Measurements from ENCODE around the gene TBCC. TPM values are rescaled to one million over a fixed set of nuclear protein-coding genes. Genes with fewer than 3 reads are reported as not detected.

Gene TBCC
- total RNA-seq, 1 experiment from 2014 or later, result 38.7 TPM

GRCh38 chr6:42696526-42697267 is 49.2 kb downstream of the TBCC start:
- no peak for DNase-seq (ENCODE audit: low spot score)

DNA sequence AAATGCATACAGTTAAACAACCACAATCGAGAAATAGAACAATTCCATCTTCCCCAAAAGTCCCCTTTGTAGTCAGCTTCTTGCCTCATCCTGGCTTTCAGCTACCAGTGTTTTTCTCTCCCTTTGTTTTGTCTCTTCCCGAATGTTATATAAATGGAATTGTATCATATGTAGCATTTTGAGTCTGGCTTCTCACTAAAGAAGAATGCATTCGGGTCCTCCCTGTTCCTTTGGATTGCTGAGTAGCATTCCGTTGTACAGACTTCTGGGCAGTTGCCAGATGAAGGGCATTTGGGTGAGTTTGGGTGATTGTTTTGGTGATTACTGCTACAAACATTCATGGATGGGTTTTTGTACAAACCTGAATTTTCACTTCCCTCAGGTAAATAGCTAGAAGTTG is 51.3 kb downstream of the TBCC start:
- no peak for DNase-seq (ENCODE audit: low spot score)

Other genes starting within 250 kb of the TBCC start
- gene UBR2, start 182.1 kb downstream of the TBCC start, total RNA-seq (2014; rRNA removed; shearing (Covaris generic)), result 6.8 and 7.5 TPM in 2 replicates
- not detected in 2 replicates for gene PRPH2, start 23.5 kb downstream of the TBCC start, total RNA-seq (2014; rRNA removed; shearing (Covaris generic))
- gene BICRAL, start 35.9 kb upstream of the TBCC start, total RNA-seq (2014; rRNA removed; shearing (Covaris generic)), result 3.6 and 3.9 TPM in 2 replicates
- gene RPL7L1, start 133.5 kb upstream of the TBCC start, total RNA-seq (2014; rRNA removed; shearing (Covaris generic)), result 63.6 and 67.1 TPM in 2 replicates
- gene PTCRA, start 169.9 kb upstream of the TBCC start, total RNA-seq (2014; rRNA removed; shearing (Covaris generic)), result not detected in 2 replicates
- gene CNPY3, start 183.4 kb upstream of the TBCC start, total RNA-seq (2014; rRNA removed; shearing (Covaris generic)), result 50.2 and 54.5 TPM in 2 replicates
- not detected in 2 replicates for gene GNMT, start 214.7 kb upstream of the TBCC start, total RNA-seq (2014; rRNA removed; shearing (Covaris generic))
- gene PEX6, start 233.1 kb upstream of the TBCC start, total RNA-seq (2014; rRNA removed; shearing (Covaris generic)), result 40.9 and 50.5 TPM in 2 replicates
- 48.1 and 53.4 TPM in 2 replicates for gene PPP2R5D, start 238.5 kb upstream of the TBCC start, total RNA-seq (2014; rRNA removed; shearing (Covaris generic))

Data from HT-29 (cell line).